GM23338 (cell line): ENCODE measurements around the gene STAT4. TPM values are rescaled to one million over a fixed set of nuclear protein-coding genes. Genes with fewer than 3 reads are reported as not detected.

ENCODE experiments used
- ATAC-seq: fragments of 200-7000 bp; cut with Tn5 transposase; 3 replicates; pipeline ENCODE4 v1.9.1; 2020
- DNase-seq: peaks from one replicate; pipeline ENCODE4 v3.0.0-alpha.2; 2015; ENCODE audit warnings: low spot score
- H2AFZ ChIP-seq: fragments of 200-600 bp; sonication (generic); 2 replicates; pipeline ENCODE4 v1.8.0; 2016; ENCODE audit warnings: antibody characterized with exemption, mild to moderate bottlenecking, moderate library complexity
- H3F3A ChIP-seq: fragments of 200-600 bp; sonication (generic); replicated peaks from 2 replicates; pipeline ENCODE4 v1.8.0; 2017; ENCODE audit warnings: antibody characterized with exemption, mixed run types, low read depth
- H3K27ac ChIP-seq: fragments of 200-600 bp; sonication (generic); 2 replicates; pipeline ENCODE4 v1.6.1; 2016; ENCODE audit warnings: low read depth
- H3K27me3 ChIP-seq: fragments of 200-600 bp; sonication (generic); 2 replicates; pipeline ENCODE4 v1.8.0; 2016; ENCODE audit warnings: mild to moderate bottlenecking, mixed run types, moderate library complexity; ENCODE audit not compliant: insufficient read depth
- H3K36me3 ChIP-seq: fragments of 200-600 bp; sonication (generic); 2 replicates; pipeline ENCODE4 v1.8.0; 2016; ENCODE audit warnings: mild to moderate bottlenecking; ENCODE audit not compliant: insufficient read depth
- H3K4me1 ChIP-seq: fragments of 200-600 bp; sonication (generic); 2 replicates; pipeline ENCODE4 v1.8.0; 2016; ENCODE audit warnings: mild to moderate bottlenecking, moderate library complexity; ENCODE audit not compliant: insufficient read depth
- H3K4me2 ChIP-seq: fragments of 200-600 bp; sonication (generic); 2 replicates; pipeline ENCODE4 v1.7.1; 2017; ENCODE audit warnings: mixed run types
- H3K4me3 ChIP-seq: fragments of 200-600 bp; sonication (generic); 2 replicates; pipeline ENCODE4 v1.6.1; 2016; ENCODE audit warnings: mixed run types
- H3K79me2 ChIP-seq: fragments of 200-600 bp; sonication (generic); replicated peaks from 2 replicates; pipeline ENCODE4 v1.8.0; 2017; ENCODE audit warnings: mild to moderate bottlenecking; ENCODE audit not compliant: insufficient read depth
- H3K9me2 ChIP-seq: fragments of 200-600 bp; sonication (generic); 2 replicates; pipeline ENCODE4 v1.8.0; 2017; ENCODE audit not compliant: insufficient read depth
- H4K20me1 ChIP-seq: fragments of 200-600 bp; sonication (generic); replicated peaks from 2 replicates; pipeline ENCODE4 v1.8.0; 2017; ENCODE audit warnings: mild to moderate bottlenecking; ENCODE audit not compliant: insufficient read depth
- H3K27ac Mint-ChIP-seq: 2 replicates; pipeline ENCODE4 v1.8.0; 2020; ENCODE audit warnings: inconsistent platforms, mild to moderate bottlenecking, moderate library complexity, mixed read lengths
- H3K27me3 Mint-ChIP-seq: 3 replicates; pipeline ENCODE4 v1.8.0; 2022; ENCODE audit warnings: low read depth, mild to moderate bottlenecking, moderate library complexity, mixed read lengths, inconsistent platforms; ENCODE audit not compliant: insufficient read depth, poor library complexity
- H3K36me3 Mint-ChIP-seq: 3 replicates; pipeline ENCODE4 v1.8.0; 2021; ENCODE audit warnings: low read depth, mild to moderate bottlenecking, inconsistent platforms, moderate library complexity, mixed read lengths
- H3K4me1 Mint-ChIP-seq: 3 replicates; pipeline ENCODE4 v1.8.0; 2020; ENCODE audit warnings: mild to moderate bottlenecking, inconsistent platforms, mixed read lengths
- H3K4me3 Mint-ChIP-seq: 3 replicates; pipeline ENCODE4 v1.8.0; 2021; ENCODE audit warnings: moderate library complexity, mild to moderate bottlenecking, inconsistent platforms, mixed read lengths
- H3K9me3 Mint-ChIP-seq: 3 replicates; pipeline ENCODE4 v1.8.0; 2020; ENCODE audit warnings: moderate library complexity, mild to moderate bottlenecking, inconsistent platforms, mixed read lengths
- CREB1 ChIP-seq: fragments of 250-450 bp; sonication (Bioruptor Pico); IDR thresholded peaks from 2 replicates; pipeline ENCODE4 v1.5.0; 2020; ENCODE audit warnings: low read depth, mild to moderate bottlenecking, moderate library complexity
- CTCF ChIP-seq, 2 experiments: fragments of 200-600 bp in 1 of 2; sonication (generic) in 1 of 2; conservative IDR thresholded peaks; 2 replicates each; pipeline versions ENCODE4 v1.5.1 to v1.6.1; 2016 to 2017; ENCODE audit warnings: antibody characterized with exemption in 2 of 2, low read depth in 2 of 2, mild to moderate bottlenecking in 2 of 2, moderate library complexity in 1 of 2
- ETS1 ChIP-seq: IDR thresholded peaks from 2 replicates; pipeline ENCODE4 v1.6.1; 2016; ENCODE audit warnings: antibody characterized with exemption
- EZH2 ChIP-seq: fragments of 200-600 bp; sonication (generic); IDR thresholded peaks from one replicate; pipeline ENCODE4 v1.8.0; 2017; ENCODE audit warnings: antibody characterized with exemption, mild to moderate bottlenecking, low read depth; ENCODE audit not compliant: unreplicated experiment
- EZH2phosphoT487 ChIP-seq: fragments of 200-600 bp; sonication (generic); IDR thresholded peaks from one replicate; pipeline ENCODE4 v1.8.1; 2018; ENCODE audit warnings: antibody characterized with exemption; ENCODE audit not compliant: unreplicated experiment
- JUNB ChIP-seq: IDR thresholded peaks from one replicate; pipeline ENCODE4 v1.6.1; 2016; ENCODE audit warnings: antibody characterized with exemption; ENCODE audit not compliant: unreplicated experiment
- NANOG ChIP-seq: IDR thresholded peaks from 2 replicates; pipeline ENCODE4 v1.6.1; 2016; ENCODE audit warnings: antibody characterized with exemption, borderline replicate concordance
- POLR2AphosphoS5 ChIP-seq: IDR thresholded peaks from 2 replicates; pipeline ENCODE4 v1.6.1; 2016; ENCODE audit warnings: antibody characterized with exemption, low read depth
- REST ChIP-seq: IDR thresholded peaks from one replicate; pipeline ENCODE4 v1.6.1; 2018; ENCODE audit warnings: antibody characterized with exemption; ENCODE audit not compliant: unreplicated experiment
- STAT1 ChIP-seq: IDR thresholded peaks from one replicate; pipeline ENCODE4 v1.6.1; 2016; ENCODE audit warnings: antibody characterized with exemption; ENCODE audit not compliant: unreplicated experiment
- ZNF114 ChIP-seq: fragments of 250-450 bp; sonication (Bioruptor Pico); IDR thresholded peaks from 2 replicates; pipeline ENCODE4 v1.5.0; 2020; ENCODE audit warnings: mild to moderate bottlenecking, moderate library complexity
- ZNF331 ChIP-seq: fragments of 250-450 bp; sonication (Bioruptor Pico); IDR thresholded peaks from 2 replicates; pipeline ENCODE4 v1.5.0; 2020; ENCODE audit warnings: low read depth, mild to moderate bottlenecking, moderate library complexity
- ZNF462 ChIP-seq: fragments of 250-450 bp; sonication (Bioruptor Pico); IDR thresholded peaks from 2 replicates; pipeline ENCODE4 v1.5.0; 2020; ENCODE audit warnings: mild to moderate bottlenecking, moderate library complexity
- polyA plus RNA-seq: library from polyadenylated mRNA; unstranded; fragments of >200 nt; fragmentation: Nextera tagmentation; extraction: Ambion mirVana; gene quantifications from 2 replicates; pipeline ENCODE4 v1.2.1, GENCODE V29; 2016
- total RNA-seq: library from RNA; depleted of rRNA; stranded (reverse); fragments of >200 nt; shearing (Covaris generic); gene quantifications from 2 replicates; pipeline ENCODE4 v1.2.3, GENCODE V29; 2014

Gene STAT4
- total and polyA plus RNA-seq, 2 experiments from 2014 or later, result 0.52 to 0.86 TPM

- H3K79me2 ChIP-seq, result no peaks in the 10 kb centered on the region
- no peaks in the 10 kb centered on the region for H3K4me1 Mint-ChIP-seq
- H3K36me3 ChIP-seq, result peaks cover 34% of the 10 kb centered on the region
Observed at GRCh38 chr2:190988910-190989309, 161.9 kb downstream of the STAT4 start.

More at GRCh38 chr2:190988910-190989309, 161.9 kb downstream of the STAT4 start:
- no peaks in the 10 kb centered on the region for H3K4me1 ChIP-seq
- no peak for DNase-seq
- TF ChIP-seq EZH2 (no peak), EZH2phosphoT487 (no peak), REST (no peak), POLR2AphosphoS5 (no peak), ZNF114 (CRISPR knock-in tag) (no peak), STAT1 (no peak), JUNB (no peak), ZNF331 (CRISPR knock-in tag) (no peak), CREB1 (CRISPR knock-in tag) (no peak), NANOG (no peak), ZNF462 (no peak), ETS1 (no peak), CTCF (conservative IDR thresholded peaks at IDR 0.05; ENCODE audit: low read depth in 2 of 2) (no peak)
- no peak overlapping the region for H3K4me3 ChIP-seq
- H3K9me3 Mint-ChIP-seq, result no peaks in the 10 kb centered on the region
- no peak overlapping the region for H3K4me3 Mint-ChIP-seq
- no peak overlapping the region for H2AFZ ChIP-seq
- H3K4me2 ChIP-seq, result no peak overlapping the region
- H3K36me3 Mint-ChIP-seq, result peaks cover 80% of the 10 kb centered on the region
- no peaks in the 10 kb centered on the region for H3K27me3 Mint-ChIP-seq
- H3K9me2 ChIP-seq, result no peaks in the 10 kb centered on the region
- H3K27me3 ChIP-seq, result no peaks in the 10 kb centered on the region
- no peak overlapping the region for H3K27ac Mint-ChIP-seq
- no peak for ATAC-seq
- H4K20me1 ChIP-seq, result peaks cover 5% of the 10 kb centered on the region
- H3F3A ChIP-seq, result no peaks in the 10 kb centered on the region
- no peak overlapping the region for H3K27ac ChIP-seq
